Stomach (tissue), 4 donors: ENCODE measurements around the gene EPDR1.

Source experiments
- POLR2A ChIP-seq, 4 donors: fragments of 450-650 bp; IDR thresholded peaks; one replicate each; pipeline ENCODE4 v1.6.1; 2016; ENCODE audit warnings: antibody characterized with exemption in 4 of 4, control low read depth in 2 of 4, mild to moderate bottlenecking in 1 of 4, moderate library complexity in 1 of 4
- POLR2AphosphoS5 ChIP-seq, 3 donors: sonication (generic); formaldehyde crosslinking; IDR thresholded peaks; one replicate each; pipeline ENCODE4 v1.6.1; 2016; ENCODE audit warnings: antibody characterized with exemption in 3 of 3

- TF ChIP-seq POLR2A (IDR thresholded peaks at IDR 0.05) (no peak), POLR2AphosphoS5 (IDR thresholded peaks at IDR 0.05) (no peak)
Observed at GRCh38 chr7:37908221-37908788, 12.1 kb upstream of the EPDR1 start.
